Measurements from ENCODE around the gene MLPH.

- TF ChIP-seq CTCF (IDR thresholded peaks at IDR 0.05), result no peak
- no peak for TF ChIP-seq POLR2A (IDR thresholded peaks at IDR 0.05)
Observed at GRCh38 chr2:237494066-237494465, 7.0 kb downstream of the MLPH start.
